Left renal cortex interstitium (tissue), 4 donors: ENCODE measurements around the gene MYO1H. TPM values are rescaled to one million over a fixed set of nuclear protein-coding genes. Genes with fewer than 3 reads are reported as not detected.

ENCODE experiments used
- DNase-seq, 4 donors: peaks; one replicate each; pipeline ENCODE4 v3.0.0-alpha.2; 2013; ENCODE audit warnings: low read depth in 4 of 4, low spot score in 2 of 4, missing footprints in 1 of 4
- polyA plus RNA-seq, 4 donors: library from polyadenylated mRNA; unstranded; fragments of 120-200 nt; gene quantifications; one replicate each; pipeline ENCODE4 v1.2.1, GENCODE V29; 2013; ENCODE audit not compliant: insufficient read length in 4 of 4

The MYO1H gene
- polyA plus RNA-seq, 4 donors = 0.89 to 2.7 (median 2.2) TPM

- no peak for DNase-seq
These were observed 93.3 kb downstream of the MYO1H start for GRCh38 chr12:109440851-109441490.

- DNase-seq = no peak
These were observed 96.1 kb downstream of the MYO1H start for GRCh38 chr12:109443794-109444193.

- DNase-seq = no peak
These were observed 96.6 kb downstream of the MYO1H start for GRCh38 chr12:109444259-109444658.

GRCh38 chr12:109445191-109445609 lies 97.5 kb downstream of the MYO1H start:
- DNase-seq = no peak

GRCh38 chr12:109446869-109447268 lies 99.2 kb downstream of the MYO1H start:
- DNase-seq = no peak

GRCh38 chr12:109447482-109447881 lies 99.8 kb downstream of the MYO1H start:
- no peak for DNase-seq

- DNase-seq = no peak
These were observed 100.6 kb downstream of the MYO1H start for GRCh38 chr12:109448272-109448671.

- no peak for DNase-seq
These were observed 101.1 kb downstream of the MYO1H start for GRCh38 chr12:109448707-109449390.

GRCh38 chr12:109449845-109450532 lies 102.3 kb downstream of the MYO1H start:
- no peak for DNase-seq

- DNase-seq = no peak
These were observed 103.3 kb downstream of the MYO1H start for GRCh38 chr12:109450980-109451379.

- no peak for DNase-seq
These were observed 103.7 kb downstream of the MYO1H start for GRCh38 chr12:109451400-109451799.

- DNase-seq = no peak
These were observed 104.8 kb downstream of the MYO1H start for GRCh38 chr12:109452489-109452888.

GRCh38 chr12:109455706-109456105 lies 108.0 kb downstream of the MYO1H start:
- DNase-seq = no peak

GRCh38 chr12:109458086-109458485 lies 110.4 kb downstream of the MYO1H start:
- DNase-seq = no peak

- DNase-seq = no peak
These were observed 111.1 kb downstream of the MYO1H start for GRCh38 chr12:109458771-109459208.

GRCh38 chr12:109459247-109459646 lies 111.5 kb downstream of the MYO1H start:
- DNase-seq = no peak

- DNase-seq = no peak
These were observed 112.8 kb downstream of the MYO1H start for GRCh38 chr12:109460538-109460937.

- DNase-seq = no peak
These were observed 113.5 kb downstream of the MYO1H start for GRCh38 chr12:109461049-109461845.

GRCh38 chr12:109461846-109462756 lies 114.4 kb downstream of the MYO1H start:
- DNase-seq = no peak
